BE2C (cell line): Measurements from ENCODE around the gene OBI1.

Source experiments
- DNase-seq: peaks from one replicate; pipeline ENCODE4 v3.0.0-alpha.2; 2020
- H3K27me3 ChIP-seq: fragments of 250-450 bp; sonication (Bioruptor Pico); 2 replicates; pipeline ENCODE4 v1.5.1; 2020; ENCODE audit warnings: mild to moderate bottlenecking
- H3K36me3 ChIP-seq: fragments of 250-450 bp; sonication (Bioruptor Pico); 2 replicates; pipeline ENCODE4 v1.5.1; 2020; ENCODE audit warnings: mild to moderate bottlenecking
- H3K4me1 ChIP-seq: fragments of 250-450 bp; sonication (Bioruptor Pico); 2 replicates; pipeline ENCODE4 v1.5.1; 2020
- H3K4me3 ChIP-seq: 2 replicates; pipeline ENCODE4 v1.5.1; 2011; ENCODE audit warnings: low read depth, low read length
- H3K9me3 ChIP-seq: fragments of 250-450 bp; sonication (Bioruptor Pico); 2 replicates; pipeline ENCODE4 v1.5.1; 2020
- TF ChIP-seq, protein P1 (sequence below): IDR thresholded peaks from 2 replicates; pipeline ENCODE4 v1.5.1; 2012; ENCODE audit warnings: mild to moderate bottlenecking, low read depth, low read length

OBI1 gene

DNA sequence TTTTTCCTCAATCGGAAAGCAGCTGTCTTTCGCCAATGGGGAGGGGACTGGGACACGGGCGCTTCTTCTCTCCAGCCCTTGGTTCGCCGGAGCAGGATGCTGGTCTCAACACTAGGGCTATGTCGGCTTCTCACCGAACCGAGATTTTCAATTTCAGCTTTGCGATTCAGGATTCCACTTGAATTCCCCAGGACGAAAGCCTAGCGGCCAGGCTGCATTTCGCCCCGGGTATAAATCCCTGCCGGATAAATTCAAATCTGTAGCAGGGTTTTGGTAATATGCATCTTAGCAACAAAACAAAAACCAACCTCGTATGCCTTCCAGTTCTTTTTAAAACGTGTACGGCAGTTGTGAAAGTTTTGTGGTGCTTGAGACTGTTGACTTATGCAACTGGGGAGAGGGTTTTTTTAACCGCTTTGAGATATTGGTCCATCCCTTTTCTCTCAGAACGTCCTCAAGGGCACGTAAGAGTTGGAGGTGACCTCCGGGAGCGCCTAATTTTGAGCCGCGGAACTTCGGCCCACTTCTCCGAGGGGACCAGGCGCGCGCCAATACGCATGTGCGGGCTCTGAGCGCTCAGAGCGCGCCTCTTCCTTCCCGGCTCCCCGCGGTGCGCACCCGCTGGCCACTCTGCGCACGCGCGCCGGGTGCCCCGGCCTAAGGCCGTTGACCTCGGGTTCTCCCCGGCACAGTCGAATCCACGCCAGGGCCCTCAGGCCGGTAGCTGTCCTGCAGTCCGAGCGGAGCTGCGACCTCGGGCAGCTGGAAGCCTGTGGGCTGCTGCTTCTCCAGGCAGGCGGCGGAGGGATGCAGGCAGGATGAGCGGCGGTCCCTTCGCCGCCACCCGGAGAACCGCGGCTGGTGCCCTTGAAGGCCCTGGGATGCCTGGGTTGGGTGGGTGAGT lies 63.2 kb downstream of the OBI1 start:
- Histone ChIP-seq H3K36me3 (no peaks in the 10 kb centered on the region), H3K27me3 (peaks cover 98% of the 10 kb centered on the region), H3K4me3 (peak overlapping the region; percentile 57), H3K9me3 (0 out of 2 replicates have a peak, but pooled peaks cover 2% of the 10 kb centered on the region), H3K4me1 (no peaks in the 10 kb centered on the region; the same call in 1 of the 2 replicates)
- TF ChIP-seq, protein P1, sequence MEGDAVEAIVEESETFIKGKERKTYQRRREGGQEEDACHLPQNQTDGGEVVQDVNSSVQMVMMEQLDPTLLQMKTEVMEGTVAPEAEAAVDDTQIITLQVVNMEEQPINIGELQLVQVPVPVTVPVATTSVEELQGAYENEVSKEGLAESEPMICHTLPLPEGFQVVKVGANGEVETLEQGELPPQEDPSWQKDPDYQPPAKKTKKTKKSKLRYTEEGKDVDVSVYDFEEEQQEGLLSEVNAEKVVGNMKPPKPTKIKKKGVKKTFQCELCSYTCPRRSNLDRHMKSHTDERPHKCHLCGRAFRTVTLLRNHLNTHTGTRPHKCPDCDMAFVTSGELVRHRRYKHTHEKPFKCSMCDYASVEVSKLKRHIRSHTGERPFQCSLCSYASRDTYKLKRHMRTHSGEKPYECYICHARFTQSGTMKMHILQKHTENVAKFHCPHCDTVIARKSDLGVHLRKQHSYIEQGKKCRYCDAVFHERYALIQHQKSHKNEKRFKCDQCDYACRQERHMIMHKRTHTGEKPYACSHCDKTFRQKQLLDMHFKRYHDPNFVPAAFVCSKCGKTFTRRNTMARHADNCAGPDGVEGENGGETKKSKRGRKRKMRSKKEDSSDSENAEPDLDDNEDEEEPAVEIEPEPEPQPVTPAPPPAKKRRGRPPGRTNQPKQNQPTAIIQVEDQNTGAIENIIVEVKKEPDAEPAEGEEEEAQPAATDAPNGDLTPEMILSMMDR, result no peak
- DNase-seq, result peak; percentile 43

DNA sequence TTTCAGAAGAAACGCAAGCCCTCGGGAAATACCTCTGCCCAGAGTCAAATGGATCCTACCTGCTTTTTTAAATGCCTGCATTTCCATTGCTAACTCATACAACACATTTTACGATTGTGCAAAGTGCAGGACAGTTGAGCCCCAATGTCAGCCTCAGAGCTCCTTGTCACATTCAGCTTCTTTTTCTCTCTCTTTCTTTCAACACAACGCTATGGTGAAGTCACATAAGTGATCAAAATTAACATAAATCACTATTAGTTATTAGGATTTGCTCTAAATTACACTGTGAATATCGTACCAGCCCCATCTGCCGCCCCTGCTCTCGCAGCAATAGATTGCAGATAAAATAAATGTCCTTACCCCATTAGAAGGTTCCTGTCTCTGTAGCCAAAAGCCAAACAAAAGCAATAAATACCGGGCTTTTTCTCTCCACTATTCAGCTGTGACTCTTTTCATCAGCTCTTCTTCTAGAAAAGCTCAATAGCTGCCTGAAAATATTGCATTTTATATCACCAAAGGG lies 64.4 kb downstream of the OBI1 start:
- H3K4me3 ChIP-seq, result no peak overlapping the region
- no peak for DNase-seq
- H3K36me3 ChIP-seq, result no peaks in the 10 kb centered on the region
- no peaks in the 10 kb centered on the region; the same call in 1 of the 2 replicates for H3K4me1 ChIP-seq
- TF ChIP-seq, protein P1, result no peak
- H3K9me3 ChIP-seq, result 0 out of 2 replicates have a peak, but pooled peaks cover 2% of the 10 kb centered on the region
- H3K27me3 ChIP-seq, result peaks cover 97% of the 10 kb centered on the region

DNA sequence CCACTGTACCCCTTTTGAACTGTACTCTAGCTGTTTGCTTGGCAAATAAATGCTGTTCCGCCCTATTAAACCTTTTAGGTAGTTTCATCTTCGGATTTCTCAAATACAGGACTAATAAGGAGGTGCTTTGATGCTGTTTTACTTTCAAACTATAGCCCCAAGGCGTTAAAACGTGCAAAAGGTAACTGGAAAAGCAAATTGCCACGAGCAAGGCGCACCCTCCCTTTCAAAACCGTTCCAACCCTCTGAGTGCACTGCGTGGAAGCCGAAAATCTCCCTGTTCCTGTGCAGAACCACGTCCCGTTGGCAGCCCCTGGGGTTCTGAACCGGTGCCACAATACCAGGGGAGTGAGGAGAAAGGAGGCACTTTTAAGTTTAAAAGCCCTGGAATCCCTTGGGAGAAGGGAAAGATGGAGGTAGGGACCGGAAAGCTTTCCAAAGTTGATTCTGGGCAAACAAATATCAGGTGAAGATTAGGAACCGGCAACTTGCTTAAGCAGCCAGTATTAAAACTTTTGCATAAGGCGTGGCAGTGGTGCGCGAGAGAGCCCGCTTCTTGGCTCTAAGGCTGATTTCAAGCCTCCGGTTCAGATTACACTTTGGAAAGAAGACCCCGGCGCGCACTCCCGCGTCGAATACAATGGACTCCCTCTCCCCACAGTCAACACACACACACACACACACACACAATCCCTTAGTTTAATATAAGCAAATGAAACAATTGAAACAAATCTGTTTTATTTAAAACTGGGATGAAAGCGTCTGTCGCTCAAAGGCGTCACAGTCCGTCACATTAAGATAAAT lies 65.1 kb downstream of the OBI1 start:
- H3K27me3 ChIP-seq, result peaks cover 97% of the 10 kb centered on the region
- 0 out of 2 replicates have a peak, but pooled peaks cover 2% of the 10 kb centered on the region for H3K9me3 ChIP-seq
- H3K4me1 ChIP-seq, result no peaks in the 10 kb centered on the region; the same call in 1 of the 2 replicates
- no peak for DNase-seq
- no peaks in the 10 kb centered on the region for H3K36me3 ChIP-seq
- TF ChIP-seq, protein P1, result no peak
- no peak overlapping the region for H3K4me3 ChIP-seq

DNA sequence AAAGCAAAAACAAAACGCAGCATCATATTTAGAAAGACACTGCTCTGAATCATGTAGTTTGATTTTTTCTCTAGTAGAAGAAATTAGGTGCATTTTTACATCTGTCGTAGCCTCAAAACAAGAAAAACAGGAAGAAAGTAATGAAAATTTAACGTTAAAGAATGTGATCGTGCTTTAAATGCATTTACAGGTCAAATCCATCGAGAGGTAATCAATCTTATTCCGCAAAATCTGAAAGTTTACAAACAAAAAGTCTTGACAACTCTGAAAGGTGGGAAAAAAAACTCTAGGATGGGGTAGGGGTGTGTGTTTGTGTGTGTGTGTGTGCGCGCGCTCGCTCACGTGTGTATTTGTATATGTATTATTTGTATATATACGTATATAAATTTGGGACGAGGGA lies 65.8 kb downstream of the OBI1 start:
- H3K4me3 ChIP-seq, result no peak overlapping the region
- 0 out of 2 replicates have a peak, but pooled peaks cover 2% of the 10 kb centered on the region for H3K9me3 ChIP-seq
- H3K36me3 ChIP-seq, result no peaks in the 10 kb centered on the region
- H3K27me3 ChIP-seq, result peaks cover 97% of the 10 kb centered on the region
- H3K4me1 ChIP-seq, result no peaks in the 10 kb centered on the region; the same call in 1 of the 2 replicates
- no peak for DNase-seq
- TF ChIP-seq, protein P1, result no peak

DNA sequence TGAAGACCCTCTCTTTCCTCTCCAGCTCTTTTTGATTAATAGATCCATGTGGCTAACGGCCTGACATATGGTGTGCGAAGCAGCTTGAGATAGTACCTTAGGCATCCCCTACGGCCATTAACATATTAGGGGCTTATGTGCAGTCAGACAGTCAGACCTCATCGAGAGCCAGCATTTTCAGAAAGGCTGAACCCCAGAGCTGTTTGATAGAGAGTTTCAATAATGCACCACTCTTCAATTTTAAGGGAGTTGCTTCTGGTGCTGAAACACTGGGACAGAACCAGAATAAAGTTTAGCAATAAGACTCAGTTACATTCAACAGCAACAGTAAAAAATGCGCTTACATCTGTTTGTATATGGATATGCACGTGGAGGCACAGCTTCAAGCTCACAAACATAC lies 66.4 kb downstream of the OBI1 start:
- Histone ChIP-seq H3K36me3 (no peaks in the 10 kb centered on the region), H3K4me3 (no peak overlapping the region), H3K9me3 (0 out of 2 replicates have a peak, but pooled peaks cover 2% of the 10 kb centered on the region), H3K27me3 (peaks cover 97% of the 10 kb centered on the region), H3K4me1 (no peaks in the 10 kb centered on the region; the same call in 1 of the 2 replicates)
- TF ChIP-seq, protein P1, result no peak
- no peak for DNase-seq
